Natural killer cell (primary cell): ENCODE measurements around the gene FOXC1. TPM values are rescaled to one million over a fixed set of nuclear protein-coding genes. Genes with fewer than 3 reads are reported as not detected.

Experiments
- ATAC-seq, 3 donors: fragments of 150-1000 bp in 2 of 3; fragments of 200-7000 bp in 1 of 3; cut with Tn5 transposase; 1 replicate in 1 of 3; 2 replicates in 2 of 3; pipeline ENCODE4 v1.10.0; 2021; ENCODE audit warnings: mild to moderate bottlenecking in 2 of 3, moderate library complexity in 2 of 3
- DNase-seq, 2 donors: peaks; one replicate each; pipeline versions ENCODE4 v3.0.0 to v3.0.0-alpha.2; 2013 to 2021; ENCODE audit warnings: mixed read lengths in 1 of 2
- H3K27ac ChIP-seq: one replicate; pipeline ENCODE4 v1.5.1; 2013; ENCODE audit warnings: mild to moderate bottlenecking, low read length
- H3K27me3 ChIP-seq: one replicate; pipeline ENCODE4 v1.6.1; 2013; ENCODE audit warnings: low read length; ENCODE audit not compliant: control insufficient read depth, insufficient read depth
- H3K36me3 ChIP-seq: one replicate; pipeline ENCODE4 v1.6.1; 2013; ENCODE audit warnings: low read length; ENCODE audit not compliant: control insufficient read depth, insufficient read depth
- H3K4me1 ChIP-seq: one replicate; pipeline ENCODE4 v1.6.1; 2013; ENCODE audit warnings: low read length; ENCODE audit not compliant: control insufficient read depth, insufficient read depth
- H3K4me3 ChIP-seq: one replicate; pipeline ENCODE4 v1.5.1; 2013; ENCODE audit warnings: low read length
- H3K9me3 ChIP-seq: one replicate; pipeline ENCODE4 v1.6.1; 2013; ENCODE audit warnings: low read length; ENCODE audit not compliant: control insufficient read depth, insufficient read depth
- H3K27ac Mint-ChIP-seq, 2 donors: one replicate each; pipeline ENCODE4 v1.8.0; 2022; ENCODE audit warnings: mild to moderate bottlenecking in 2 of 2, mixed read lengths in 2 of 2, moderate library complexity in 1 of 2
- H3K27me3 Mint-ChIP-seq, 2 donors: one replicate each; pipeline ENCODE4 v1.8.0; 2022; ENCODE audit warnings: low read depth in 2 of 2, mixed read lengths in 2 of 2
- H3K36me3 Mint-ChIP-seq: one replicate; pipeline ENCODE4 v1.8.0; 2022; ENCODE audit warnings: mixed read lengths
- H3K4me1 Mint-ChIP-seq, 2 donors: one replicate each; pipeline ENCODE4 v1.8.0; 2022; ENCODE audit warnings: mixed read lengths in 2 of 2
- H3K4me3 Mint-ChIP-seq: one replicate; pipeline ENCODE4 v1.8.0; 2022; ENCODE audit warnings: mild to moderate bottlenecking, moderate library complexity, mixed read lengths
- H3K9me3 Mint-ChIP-seq, 2 donors: one replicate each; pipeline ENCODE4 v1.8.0; 2022; ENCODE audit warnings: mixed read lengths in 2 of 2
- WGBS: methylation state at CpG from one replicate; pipeline ENCODE4 v1.1.7; 2013; ENCODE audit warnings: missing lambda C conversion rate; ENCODE audit not compliant: insufficient coverage; 5-methylcytosine and 5-hydroxymethylcytosine counted together
- intact Hi-C: fragments of 100-400 bp; cut with micrococcal nuclease; formaldehyde crosslinking; loops from one replicate; pipeline ENCODE4 v1.14.2; 2022
- total RNA-seq, 4 donors: library from RNA; stranded (reverse); fragments of 120-200 nt in 1 of 4; gene quantifications; one replicate each; pipeline versions ENCODE4 v1.2.3 to v1.2.4, GENCODE V29; 2013 to 2022
- TF ChIP-seq, protein P1 (sequence below): fragments of 200-600 bp; IDR thresholded peaks from one replicate; pipeline ENCODE4 v1.8.0; 2022; ENCODE audit warnings: antibody characterized with exemption

Gene FOXC1
- total RNA-seq, 3 donors from 2014 or later (not counting 1 experiment from before 2014, with no cell fraction given): 0.16 to 0.21 TPM; not detected in 1

DNA sequence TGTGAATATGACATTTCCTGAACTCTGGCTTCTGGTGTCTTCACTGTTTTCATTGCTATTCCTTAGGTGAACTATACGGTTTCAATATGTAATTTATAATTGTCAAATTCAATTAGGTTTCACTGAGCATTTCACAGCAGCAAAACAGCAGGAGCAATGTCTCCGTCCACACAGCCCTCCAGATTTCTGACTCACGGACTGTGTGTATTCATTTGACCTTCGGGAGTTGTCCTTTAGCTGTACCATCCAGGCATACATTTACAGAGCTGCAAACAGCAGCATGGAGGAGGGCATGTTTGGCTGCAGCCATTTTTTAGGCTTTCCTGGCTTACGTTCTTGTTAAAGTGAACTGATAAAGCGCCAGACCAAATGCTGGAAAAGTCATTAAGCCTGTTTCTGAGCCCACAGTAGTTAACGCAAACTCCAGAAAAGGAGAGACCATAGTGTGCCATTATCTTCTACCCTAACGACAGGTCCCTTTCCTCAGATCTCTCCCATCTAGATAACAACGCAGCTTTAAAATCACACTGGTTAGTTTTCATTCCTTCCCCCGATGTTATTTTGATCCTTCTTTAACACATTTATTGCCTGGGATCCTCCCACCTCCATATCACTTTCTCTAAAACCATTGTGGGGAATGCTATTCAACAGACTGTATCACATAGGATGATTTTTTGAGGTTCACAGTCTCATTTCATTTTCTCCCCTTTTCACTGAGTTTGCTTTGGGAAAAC, 18.3 kb downstream of the FOXC1 start:
- intact Hi-C loops: no loop called here
- H3K4me1 ChIP-seq: peaks cover 12% of the 10 kb centered on the region
- Mint-ChIP-seq H3K27ac (no peak overlapping the region), H3K36me3 (no peaks in the 10 kb centered on the region), H3K27me3 (peaks cover 29 to 49% of the 10 kb centered on the region in 2 donors), H3K9me3 (no peaks in the 10 kb centered on the region), H3K4me1 (peaks cover 14 to 16% of the 10 kb centered on the region in 2 donors), H3K4me3 (no peak overlapping the region)
- no peaks in the 10 kb centered on the region for H3K9me3 ChIP-seq
- DNase-seq (no peak), ATAC-seq (no peak)
- H3K27me3 ChIP-seq: peaks cover 31% of the 10 kb centered on the region
- 89% methylated on average over 10 of the region's 10 CpGs for WGBS
- no peaks in the 10 kb centered on the region for H3K36me3 ChIP-seq
- no peak overlapping the region for H3K4me3 ChIP-seq
- TF ChIP-seq, protein P1, sequence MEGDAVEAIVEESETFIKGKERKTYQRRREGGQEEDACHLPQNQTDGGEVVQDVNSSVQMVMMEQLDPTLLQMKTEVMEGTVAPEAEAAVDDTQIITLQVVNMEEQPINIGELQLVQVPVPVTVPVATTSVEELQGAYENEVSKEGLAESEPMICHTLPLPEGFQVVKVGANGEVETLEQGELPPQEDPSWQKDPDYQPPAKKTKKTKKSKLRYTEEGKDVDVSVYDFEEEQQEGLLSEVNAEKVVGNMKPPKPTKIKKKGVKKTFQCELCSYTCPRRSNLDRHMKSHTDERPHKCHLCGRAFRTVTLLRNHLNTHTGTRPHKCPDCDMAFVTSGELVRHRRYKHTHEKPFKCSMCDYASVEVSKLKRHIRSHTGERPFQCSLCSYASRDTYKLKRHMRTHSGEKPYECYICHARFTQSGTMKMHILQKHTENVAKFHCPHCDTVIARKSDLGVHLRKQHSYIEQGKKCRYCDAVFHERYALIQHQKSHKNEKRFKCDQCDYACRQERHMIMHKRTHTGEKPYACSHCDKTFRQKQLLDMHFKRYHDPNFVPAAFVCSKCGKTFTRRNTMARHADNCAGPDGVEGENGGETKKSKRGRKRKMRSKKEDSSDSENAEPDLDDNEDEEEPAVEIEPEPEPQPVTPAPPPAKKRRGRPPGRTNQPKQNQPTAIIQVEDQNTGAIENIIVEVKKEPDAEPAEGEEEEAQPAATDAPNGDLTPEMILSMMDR: no peak
- H3K27ac ChIP-seq: no peak overlapping the region

DNA sequence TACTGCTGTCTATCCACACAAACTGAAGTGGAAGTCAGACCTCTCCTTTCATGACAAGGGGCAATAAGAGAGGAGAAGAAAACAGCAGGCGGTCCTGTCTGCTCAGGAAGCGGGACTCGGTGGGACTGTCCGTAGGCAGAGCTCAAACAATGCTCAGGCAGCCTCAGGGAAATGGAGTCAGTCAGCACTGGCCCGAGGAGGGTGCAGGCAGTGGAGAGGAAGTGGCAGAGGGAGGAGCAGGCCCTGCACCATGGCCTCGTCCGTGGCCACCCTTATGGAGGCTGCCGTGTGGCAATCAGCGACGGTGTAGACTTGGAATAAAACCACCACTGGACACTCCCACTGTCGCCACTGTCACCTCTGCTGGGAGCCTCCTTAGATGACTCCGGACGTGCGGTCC, 19.6 kb downstream of the FOXC1 start:
- Mint-ChIP-seq H3K36me3 (no peaks in the 10 kb centered on the region), H3K27me3 (peaks cover 29 to 43% of the 10 kb centered on the region in 2 donors), H3K4me1 (peaks cover 14 to 16% of the 10 kb centered on the region in 2 donors), H3K4me3 (no peak overlapping the region), H3K9me3 (no peaks in the 10 kb centered on the region), H3K27ac (no peak overlapping the region)
- H3K9me3 ChIP-seq: no peaks in the 10 kb centered on the region
- WGBS: 95% methylated on average over 14 of the region's 14 CpGs
- H3K27ac ChIP-seq: no peak overlapping the region
- H3K27me3 ChIP-seq: peaks cover 31% of the 10 kb centered on the region
- H3K4me3 ChIP-seq: no peak overlapping the region
- ATAC-seq (no peak), DNase-seq (no peak)
- intact Hi-C loops: no loop called here
- H3K4me1 ChIP-seq: peaks cover 12% of the 10 kb centered on the region
- TF ChIP-seq, protein P1: no peak
- no peaks in the 10 kb centered on the region for H3K36me3 ChIP-seq

DNA sequence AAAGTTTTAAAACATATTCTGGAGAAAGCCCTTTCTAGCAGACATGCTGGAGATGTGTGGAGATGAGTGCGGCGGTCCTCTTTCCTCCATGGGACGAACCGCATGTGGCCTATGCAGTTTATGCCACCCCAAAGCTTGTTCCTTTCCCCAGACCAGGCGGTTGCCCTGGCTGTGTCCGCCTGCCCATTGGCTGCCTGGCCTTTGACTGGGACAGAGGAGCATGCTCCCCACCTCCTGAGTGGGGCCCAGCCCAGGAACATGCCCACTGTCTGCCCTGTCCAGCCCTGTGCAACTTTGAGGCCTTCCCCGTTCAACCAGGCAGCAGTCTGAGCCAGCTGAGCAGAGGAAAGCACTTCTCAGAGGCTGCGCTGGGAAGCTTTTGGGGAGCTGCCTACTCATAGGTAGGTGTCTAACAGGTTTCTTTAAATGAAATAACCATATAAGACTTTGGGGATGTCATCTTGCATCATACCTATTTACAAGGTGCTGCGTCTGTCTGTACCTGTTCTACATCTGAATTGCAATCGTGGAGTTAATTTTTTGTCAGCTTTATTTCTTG, 20.6 kb downstream of the FOXC1 start:
- Mint-ChIP-seq H3K36me3 (no peaks in the 10 kb centered on the region), H3K27ac (no peak overlapping the region), H3K9me3 (no peaks in the 10 kb centered on the region), H3K27me3 (peaks cover 25 to 38% of the 10 kb centered on the region in 2 donors), H3K4me1 (peaks cover 8 to 12% of the 10 kb centered on the region in 2 donors), H3K4me3 (no peak overlapping the region)
- intact Hi-C loops: no loop called here
- TF ChIP-seq, protein P1: no peak
- DNase-seq (no peak), ATAC-seq (no peak)
- H3K9me3 ChIP-seq: no peaks in the 10 kb centered on the region
- no peak overlapping the region for H3K27ac ChIP-seq
- H3K4me1 ChIP-seq: peaks cover 2% of the 10 kb centered on the region
- no peak overlapping the region for H3K4me3 ChIP-seq
- H3K36me3 ChIP-seq: no peaks in the 10 kb centered on the region
- peaks cover 21% of the 10 kb centered on the region for H3K27me3 ChIP-seq
- WGBS: 96% methylated on average over 10 of the region's 10 CpGs
